K562 (cell line): Measurements from ENCODE around the gene FBXL13. TPM values are rescaled to one million over a fixed set of nuclear protein-coding genes. Genes with fewer than 3 reads are reported as not detected.

Experiments used
- ATAC-seq: fragments of 200-7000 bp; cut with Tn5 transposase; 3 replicates; pipeline ENCODE4 v1.9.1; 2020; ENCODE audit warnings: moderate library complexity
- BruUV-seq: library from RNA; stranded (reverse); fragments of 400-500 nt; replicated peaks from 2 replicates; lab custom pipeline; 2021; lab: Mats Ljungman, UMichigan
- CTCF ChIA-PET: fragments of 300-600 bp; formaldehyde crosslinking; extraction: SDS; loops from one replicate; lab custom pipeline; 2021; ENCODE audit warnings: low intra/inter-chr PET ratio; lab: Yijun Ruan, JAX
- POLR2A ChIA-PET: fragments of 300-600, 350-650 bp; sonication (Branson Sonifier 250); formaldehyde crosslinking; extraction: SDS; loops from one replicate; lab custom pipeline; 2021; ENCODE audit warnings: antibody characterized with exemption, inconsistent platforms; lab: Yijun Ruan, JAX
- DNase-seq, 4 experiments: peaks; one replicate each; pipeline versions ENCODE4 v3.0.0 to v3.0.0-alpha.2; 2011 to 2018; ENCODE audit warnings: low spot score in 3 of 4, mixed read lengths in 3 of 4; ENCODE audit errors: extremely low read depth in 1 of 4
- FAIRE-seq: peaks from 2 replicates; lab custom pipeline; 2011; peaks lifted over from hg19 to GRCh38; lab: Jason Lieb, UNC
- H2AFZ ChIP-seq: 2 replicates; pipeline ENCODE4 v1.6.0; 2011; ENCODE audit warnings: low read depth, low read length, control low read depth, inconsistent platforms
- H3K27ac ChIP-seq: fragments of 200-600 bp; 3 replicates; pipeline ENCODE4 v1.8.0; 2011; ENCODE audit warnings: low read depth, mild to moderate bottlenecking, control low read depth, inconsistent platforms, low read length, moderate library complexity, mixed read lengths; ENCODE audit errors: extremely low read depth
- H3K27me3 ChIP-seq, 2 experiments: fragments of 300-600 bp in 1 of 2; 2 replicates in 1 of 2; 3 replicates in 1 of 2; pipeline versions ENCODE4 v1.6.0 to v1.8.0; 2011; ENCODE audit warnings: inconsistent platforms in 2 of 2, low read length in 2 of 2, mild to moderate bottlenecking in 1 of 2, mixed read lengths in 1 of 2, moderate library complexity in 1 of 2; ENCODE audit not compliant: control insufficient read depth in 2 of 2, insufficient read depth in 2 of 2
- H3K36me3 ChIP-seq: fragments of 300-600 bp; 3 replicates; pipeline ENCODE4 v1.8.0; 2011; ENCODE audit warnings: mild to moderate bottlenecking, low read length, inconsistent platforms; ENCODE audit not compliant: control insufficient read depth, insufficient read depth
- H3K4me1 ChIP-seq, 2 experiments: fragments of 200-600 bp in 1 of 2; replicated peaks in 1 of 2; 2 replicates in 1 of 2; 3 replicates in 1 of 2; pipeline versions ENCODE4 v1.5.1 to v1.8.0; 2011; ENCODE audit warnings: inconsistent platforms in 2 of 2, low read length in 2 of 2, mild to moderate bottlenecking in 1 of 2, mixed read lengths in 1 of 2, moderate library complexity in 1 of 2; ENCODE audit not compliant: control insufficient read depth in 2 of 2, insufficient read depth in 2 of 2
- H3K4me2 ChIP-seq: 2 replicates; pipeline ENCODE4 v1.6.1; 2011; ENCODE audit warnings: low read length, control low read depth, inconsistent platforms, mixed read lengths; ENCODE audit not compliant: insufficient read depth
- H3K4me3 ChIP-seq: fragments of 200-600 bp; sonication (generic), shearing (Covaris generic); 2 replicates; pipeline ENCODE4 v1.5.1; 2016; ENCODE audit warnings: control low read depth, inconsistent platforms
- H3K79me2 ChIP-seq: fragments of 200-600 bp; 3 replicates; pipeline ENCODE4 v1.8.0; 2011; ENCODE audit warnings: low read length, inconsistent platforms; ENCODE audit not compliant: control insufficient read depth, insufficient read depth
- H3K9ac ChIP-seq, 2 experiments: 2 replicates each; pipeline versions ENCODE4 v1.6.0 to v1.6.1; 2011; ENCODE audit warnings: low read depth in 2 of 2, low read length in 2 of 2, control low read depth in 1 of 2, inconsistent platforms in 1 of 2, mild to moderate bottlenecking in 1 of 2, mixed read lengths in 1 of 2; ENCODE audit not compliant: insufficient read depth in 1 of 2
- H3K9me1 ChIP-seq: one replicate; pipeline ENCODE4 v1.6.0; 2011; ENCODE audit warnings: inconsistent platforms, mild to moderate bottlenecking, low read length, moderate library complexity; ENCODE audit not compliant: control insufficient read depth, insufficient read depth
- H3K9me3 ChIP-seq: replicated peaks from 2 replicates; pipeline ENCODE4 v1.5.1; 2011; ENCODE audit warnings: low read depth, low read length, inconsistent platforms; ENCODE audit not compliant: control insufficient read depth, insufficient read depth
- H4K20me1 ChIP-seq: replicated peaks from 2 replicates; pipeline ENCODE4 v1.6.1; 2011; ENCODE audit warnings: low read length, inconsistent platforms, mixed read lengths; ENCODE audit not compliant: control insufficient read depth, insufficient read depth
- C11orf30 ChIP-seq: fragments of 450-650 bp; IDR thresholded peaks from 2 replicates; pipeline ENCODE4 v1.6.1; 2016; ENCODE audit warnings: low read depth, mild to moderate bottlenecking
- CTCF ChIP-seq, 3 experiments: IDR thresholded peaks in 2 of 3; conservative IDR thresholded peaks in 1 of 3; 2 replicates each; pipeline ENCODE4 v1.5.1; 2011 to 2012; ENCODE audit warnings: low read length in 3 of 3, mild to moderate bottlenecking in 3 of 3, control low read depth in 2 of 3, improper control_type of control experiment in 1 of 3, inconsistent platforms in 1 of 3, low read depth in 1 of 3, mixed read lengths in 1 of 3, moderate library complexity in 1 of 3; ENCODE audit not compliant: insufficient read depth in 2 of 3
- HDAC3 ChIP-seq: fragments of 450-650 bp; IDR thresholded peaks from 2 replicates; pipeline ENCODE4 v1.6.1; 2018; ENCODE audit warnings: borderline replicate concordance, mild to moderate bottlenecking, moderate library complexity; ENCODE audit not compliant: partially characterized antibody
- KAT2B ChIP-seq: IDR thresholded peaks from one replicate; pipeline ENCODE4 v1.6.1; 2012; ENCODE audit warnings: low read depth, mild to moderate bottlenecking, control low read depth, inconsistent platforms, low read length, moderate library complexity
- MAFG ChIP-seq: fragments of 450-650 bp; conservative IDR thresholded peaks from 2 replicates; pipeline ENCODE4 v1.6.1; 2016; ENCODE audit warnings: missing genetic modification characterization, missing compliant biosample characterization
- MAFK ChIP-seq: IDR thresholded peaks from 2 replicates; pipeline ENCODE4 v1.6.1; 2011; ENCODE audit warnings: low read length, improper control_type of control experiment
- PCBP1 ChIP-seq: fragments of 200-400 bp; formaldehyde crosslinking; IDR thresholded peaks from 2 replicates; pipeline ENCODE4 v1.6.1; 2018; ENCODE audit warnings: mild to moderate bottlenecking, low read depth, low read length; ENCODE audit not compliant: poor library complexity, severe bottlenecking
- SETDB1 ChIP-seq: IDR thresholded peaks from one replicate; pipeline ENCODE4 v1.6.1; 2012; ENCODE audit warnings: low read length, control low read depth, inconsistent platforms
- XRCC5 ChIP-seq: fragments of 200-400 bp; formaldehyde crosslinking; IDR thresholded peaks from 2 replicates; pipeline ENCODE4 v1.6.1; 2017; ENCODE audit warnings: low read depth, mild to moderate bottlenecking, low read length
- ZNF316 ChIP-seq: fragments of 450-650 bp; IDR thresholded peaks from 2 replicates; pipeline ENCODE4 v1.6.1; 2016
- WGBS: fragments of 100-300 bp; shearing (Covaris generic); methylation state at CpG from one replicate; pipeline ENCODE4 v1.1.6; 2016; ENCODE audit warnings: low coverage, mixed read lengths; ENCODE audit not compliant: insufficient coverage; ENCODE audit errors: missing lambda C conversion rate; 5-methylcytosine and 5-hydroxymethylcytosine counted together
- in situ Hi-C: fragments of 300-500 bp; cut with MboI; formaldehyde crosslinking; loops from 4 replicates; pipeline ENCODE4 v1.15.0; 2018; ENCODE audit warnings: inconsistent platforms, mixed read lengths
- intact Hi-C: fragments of 100-400 bp; cut with micrococcal nuclease; formaldehyde crosslinking; loops from 2 replicates; pipeline ENCODE4 v1.14.2; 2022
- polyA plus RNA-seq, 8 experiments: library from polyadenylated mRNA; depleted of rRNA in 4 of 8; stranded (reverse) in 5 of 8; unstranded in 3 of 8; fragments of >200 nt; fragmentation: Nextera tagmentation in 2 of 8; fragmentation: Illumina TruSeq in 1 of 8; extraction: Ambion mirVana in 2 of 8; extraction: Trizol in 1 of 8; gene quantifications; 2 replicates each; pipeline versions ENCODE4 v1.2.1 to v1.2.3, GENCODE V29; 2011 to 2014; ENCODE audit warnings: inconsistent platforms in 1 of 8, missing spikeins in 1 of 8
- total RNA-seq, 7 experiments: library from RNA; depleted of rRNA in 6 of 7; stranded (reverse); fragments of >200 nt in 6 of 7; fragmentation: Illumina TruSeq in 2 of 7; extraction: Trizol in 2 of 7; gene quantifications; 2 replicates each; pipeline versions ENCODE4 v1.2.1 to v1.2.3, GENCODE V29; 2011 to 2021; ENCODE audit warnings: low replicate concordance in 1 of 7
- TF ChIP-seq, protein P1 (sequence below): sonication (generic); formaldehyde crosslinking; IDR thresholded peaks from 2 replicates; pipeline ENCODE4 v1.8.1; 2023; ENCODE audit warnings: mild to moderate bottlenecking, missing genetic modification reagents

Gene FBXL13
- total and polyA plus RNA-seq, 9 of the 15 experiments (the other 6 are each of a cell fraction or from before 2014, with no cell fraction given) = 16.3 to 55.0 (median 25.4) TPM

DNA sequence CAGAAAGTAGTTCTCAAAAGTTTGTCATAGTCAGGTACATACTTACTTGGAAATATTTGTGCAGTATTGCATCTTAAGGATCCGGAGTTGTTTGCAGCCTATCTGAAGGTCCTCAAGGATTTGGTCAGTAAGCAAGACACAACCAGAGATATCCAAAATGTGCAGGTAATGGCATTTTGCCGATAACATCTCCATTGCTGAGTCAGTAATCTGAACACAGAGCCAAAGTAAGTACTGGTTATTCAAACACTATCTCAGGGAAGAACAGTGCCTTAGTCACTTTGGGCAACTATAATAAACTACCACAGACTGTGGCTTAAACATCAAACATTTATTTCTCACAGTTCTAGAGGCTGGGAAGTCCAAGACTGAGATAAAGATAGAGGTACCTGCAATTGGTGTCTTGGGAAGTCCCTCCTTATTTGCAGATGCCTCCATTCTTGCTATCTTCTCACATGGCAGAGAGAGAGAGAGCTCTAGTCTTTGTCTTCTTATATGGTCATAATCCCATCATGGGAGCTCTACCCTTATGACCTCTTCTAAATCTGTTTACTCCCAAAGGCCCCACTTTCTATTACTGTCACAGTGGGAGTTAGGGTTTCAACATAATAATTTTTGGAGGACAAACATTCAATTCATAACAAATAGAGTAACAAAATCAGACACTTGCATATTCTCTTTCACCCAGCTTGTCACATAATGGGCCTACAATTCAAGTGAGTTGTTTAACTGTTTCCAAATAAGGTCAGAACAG lies 252.4 kb downstream of the FBXL13 start:
- CTCF ChIA-PET = no interaction called here
- no peak overlapping the region for H2AFZ ChIP-seq
- H3K4me1 ChIP-seq = peaks cover 0 to 4% of the 10 kb centered on the region in 2 experiments; a peak in 1 of 5 replicates
- H3K4me3 ChIP-seq = no peak overlapping the region
- H3K79me2 ChIP-seq = no peaks in the 10 kb centered on the region
- intact Hi-C loops = no loop called here
- no peak overlapping the region for H3K4me2 ChIP-seq
- no peaks in the 10 kb centered on the region for H3K9me1 ChIP-seq
- H3K27ac ChIP-seq = no peak overlapping the region
- POLR2A ChIA-PET = interaction anchor here (1.0 to 1.9 kb wide), 4 partner anchors 11 to 29 kb away, joined by 3 to 5 read pairs (median 3); no protein-coding TSS in a partner anchor
- H4K20me1 ChIP-seq = no peaks in the 10 kb centered on the region
- H3K36me3 ChIP-seq = peaks cover 39% of the 10 kb centered on the region
- ATAC-seq = peak; percentile 35; the same call in 2 of the 3 replicates
- no peaks in the 10 kb centered on the region for H3K27me3 ChIP-seq
- no peak overlapping the region for H3K9ac ChIP-seq
- no peak for FAIRE-seq
- peak; percentile 38 for TF ChIP-seq MAFG
- no peak for TF ChIP-seq CTCF (IDR thresholded peaks at IDR 0.05 in 2 of 3, conservative IDR thresholded peaks at IDR 0.05 in 1 of 3; ENCODE audit: insufficient read depth in 2 of 3, low read depth in 1 of 3, low read length in 3 of 3)
- peak; percentile 64 for TF ChIP-seq C11orf30
- TF ChIP-seq XRCC5 = no peak
- no peak for TF ChIP-seq SETDB1
- peak; percentile 79 for TF ChIP-seq ZNF316
- 0 out of 2 replicates have a peak, but pooled peaks have one; percentile 14 for TF ChIP-seq MAFK
- TF ChIP-seq, protein P1, sequence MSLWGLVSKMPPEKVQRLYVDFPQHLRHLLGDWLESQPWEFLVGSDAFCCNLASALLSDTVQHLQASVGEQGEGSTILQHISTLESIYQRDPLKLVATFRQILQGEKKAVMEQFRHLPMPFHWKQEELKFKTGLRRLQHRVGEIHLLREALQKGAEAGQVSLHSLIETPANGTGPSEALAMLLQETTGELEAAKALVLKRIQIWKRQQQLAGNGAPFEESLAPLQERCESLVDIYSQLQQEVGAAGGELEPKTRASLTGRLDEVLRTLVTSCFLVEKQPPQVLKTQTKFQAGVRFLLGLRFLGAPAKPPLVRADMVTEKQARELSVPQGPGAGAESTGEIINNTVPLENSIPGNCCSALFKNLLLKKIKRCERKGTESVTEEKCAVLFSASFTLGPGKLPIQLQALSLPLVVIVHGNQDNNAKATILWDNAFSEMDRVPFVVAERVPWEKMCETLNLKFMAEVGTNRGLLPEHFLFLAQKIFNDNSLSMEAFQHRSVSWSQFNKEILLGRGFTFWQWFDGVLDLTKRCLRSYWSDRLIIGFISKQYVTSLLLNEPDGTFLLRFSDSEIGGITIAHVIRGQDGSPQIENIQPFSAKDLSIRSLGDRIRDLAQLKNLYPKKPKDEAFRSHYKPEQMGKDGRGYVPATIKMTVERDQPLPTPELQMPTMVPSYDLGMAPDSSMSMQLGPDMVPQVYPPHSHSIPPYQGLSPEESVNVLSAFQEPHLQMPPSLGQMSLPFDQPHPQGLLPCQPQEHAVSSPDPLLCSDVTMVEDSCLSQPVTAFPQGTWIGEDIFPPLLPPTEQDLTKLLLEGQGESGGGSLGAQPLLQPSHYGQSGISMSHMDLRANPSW (CRISPR knock-in tag) = no peak
- TF ChIP-seq HDAC3 = no peak
- no peak for TF ChIP-seq PCBP1
- TF ChIP-seq KAT2B = no peak
- no TSS peak for BruUV-seq
- 48% methylated on average over 2 of the region's 2 CpGs for WGBS
- in situ Hi-C loops = no loop called here
- no peak for DNase-seq
- no peaks in the 10 kb centered on the region for H3K9me3 ChIP-seq
